ENCODE data around the gene EIF2B4. TPM values are rescaled to one million over a fixed set of nuclear protein-coding genes. Genes with fewer than 3 reads are reported as not detected.

Gene EIF2B4
- total RNA-seq (2014; rRNA removed; shearing (Covaris generic)) (43.9 and 51.4 TPM in 2 replicates), polyA plus RNA-seq (2016; fragmentation: Nextera tagmentation; extraction: Ambion mirVana) (64.0 and 64.4 TPM in 2 replicates)
- long read RNA-seq, transcript EIF2B4-205 (13 exons, 1,608 nt) = minor isoform, 20 of 78 reads
- long read RNA-seq, transcript EIF2B4-201 (13 exons, 1,792 nt) = major isoform, 44 of 78 reads
- long read RNA-seq, partial matches to known transcripts = 5 of 78 reads
- long read RNA-seq, other reads (novel, unspliced or antisense) = 7 of 78 reads

DNA sequence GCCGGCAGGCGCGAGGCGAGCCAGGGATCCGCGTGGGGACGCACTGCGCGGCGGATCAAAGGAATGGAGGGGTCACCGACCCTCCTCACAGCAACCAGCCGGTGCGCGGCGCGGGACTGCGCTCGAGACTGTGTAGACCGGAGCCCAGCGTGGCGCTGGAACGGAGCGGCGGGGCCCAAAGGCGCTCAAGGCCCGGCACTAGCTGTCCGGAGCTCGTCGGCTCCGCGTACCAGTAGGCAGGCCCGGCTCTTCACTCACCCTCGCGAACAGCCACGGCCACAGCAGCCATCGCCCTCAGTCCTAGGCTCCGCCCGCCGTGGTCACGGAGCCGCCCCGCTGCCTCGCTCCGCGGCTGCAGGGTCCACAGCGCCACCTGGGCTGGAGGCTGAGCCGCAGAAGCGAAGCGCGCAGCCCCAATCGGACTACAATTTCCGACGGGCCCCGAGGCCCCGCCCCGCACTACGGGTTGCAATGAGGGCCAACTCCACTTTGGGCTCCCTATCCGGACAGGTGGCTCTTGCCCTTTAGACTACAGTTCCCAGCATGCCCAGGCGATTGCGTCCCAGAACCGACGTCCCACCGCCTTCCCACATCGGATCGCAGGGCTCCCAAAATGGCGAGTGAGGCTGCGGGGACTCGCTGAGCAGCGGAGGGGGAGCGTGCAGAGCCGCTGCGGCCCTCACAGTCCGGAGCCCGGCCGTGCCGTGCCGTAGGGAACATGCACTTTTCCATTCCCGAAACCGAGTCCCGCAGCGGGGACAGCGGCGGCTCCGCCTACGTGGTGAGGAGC is at the start of gene EIF2B4, which contains the start of gene SNX17:
Gene EIF2B4, minus strand, starts transcription at position 313 of the 790 bp plus-strand sequence. Its CDS starts 24 bp downstream, at position 289.
Gene SNX17, plus strand, starts transcription at position 591 of the 790 bp plus-strand sequence. Its CDS starts 128 bp downstream, at position 719.
- peaks cover 20% of the 10 kb centered on the region for H3K4me1 ChIP-seq (ENCODE audit: insufficient read depth)
- H3K36me3 Mint-ChIP-seq (ENCODE audit: low read depth) = peaks cover 66% of the 10 kb centered on the region
- H4K20me1 ChIP-seq (replicated peaks; ENCODE audit: insufficient read depth) = peaks cover 5% of the 10 kb centered on the region; the same call in 1 of the 2 replicates
- H3K27me3 Mint-ChIP-seq (ENCODE audit: insufficient read depth, low read depth, poor library complexity) = peaks cover 15% of the 10 kb centered on the region
- TF ChIP-seq, protein P1, sequence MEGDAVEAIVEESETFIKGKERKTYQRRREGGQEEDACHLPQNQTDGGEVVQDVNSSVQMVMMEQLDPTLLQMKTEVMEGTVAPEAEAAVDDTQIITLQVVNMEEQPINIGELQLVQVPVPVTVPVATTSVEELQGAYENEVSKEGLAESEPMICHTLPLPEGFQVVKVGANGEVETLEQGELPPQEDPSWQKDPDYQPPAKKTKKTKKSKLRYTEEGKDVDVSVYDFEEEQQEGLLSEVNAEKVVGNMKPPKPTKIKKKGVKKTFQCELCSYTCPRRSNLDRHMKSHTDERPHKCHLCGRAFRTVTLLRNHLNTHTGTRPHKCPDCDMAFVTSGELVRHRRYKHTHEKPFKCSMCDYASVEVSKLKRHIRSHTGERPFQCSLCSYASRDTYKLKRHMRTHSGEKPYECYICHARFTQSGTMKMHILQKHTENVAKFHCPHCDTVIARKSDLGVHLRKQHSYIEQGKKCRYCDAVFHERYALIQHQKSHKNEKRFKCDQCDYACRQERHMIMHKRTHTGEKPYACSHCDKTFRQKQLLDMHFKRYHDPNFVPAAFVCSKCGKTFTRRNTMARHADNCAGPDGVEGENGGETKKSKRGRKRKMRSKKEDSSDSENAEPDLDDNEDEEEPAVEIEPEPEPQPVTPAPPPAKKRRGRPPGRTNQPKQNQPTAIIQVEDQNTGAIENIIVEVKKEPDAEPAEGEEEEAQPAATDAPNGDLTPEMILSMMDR (conservative IDR thresholded peaks at IDR 0.05; ENCODE audit: low read depth in 2 of 2) = peak; percentile 57 to 91
- TF ChIP-seq, protein P2, sequence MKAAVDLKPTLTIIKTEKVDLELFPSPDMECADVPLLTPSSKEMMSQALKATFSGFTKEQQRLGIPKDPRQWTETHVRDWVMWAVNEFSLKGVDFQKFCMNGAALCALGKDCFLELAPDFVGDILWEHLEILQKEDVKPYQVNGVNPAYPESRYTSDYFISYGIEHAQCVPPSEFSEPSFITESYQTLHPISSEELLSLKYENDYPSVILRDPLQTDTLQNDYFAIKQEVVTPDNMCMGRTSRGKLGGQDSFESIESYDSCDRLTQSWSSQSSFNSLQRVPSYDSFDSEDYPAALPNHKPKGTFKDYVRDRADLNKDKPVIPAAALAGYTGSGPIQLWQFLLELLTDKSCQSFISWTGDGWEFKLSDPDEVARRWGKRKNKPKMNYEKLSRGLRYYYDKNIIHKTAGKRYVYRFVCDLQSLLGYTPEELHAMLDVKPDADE (IDR thresholded peaks at IDR 0.05) = peak; percentile 100
- TF ChIP-seq EZH2phosphoT487 (IDR thresholded peaks at IDR 0.05; ENCODE audit: unreplicated experiment) = no peak
- TF ChIP-seq CREB1 (CRISPR knock-in tag; IDR thresholded peaks at IDR 0.05; ENCODE audit: low read depth) = peak; percentile 86
- peak; percentile 96 for TF ChIP-seq POLR2AphosphoS5 (IDR thresholded peaks at IDR 0.05; ENCODE audit: low read depth)
- TF ChIP-seq, protein P3, sequence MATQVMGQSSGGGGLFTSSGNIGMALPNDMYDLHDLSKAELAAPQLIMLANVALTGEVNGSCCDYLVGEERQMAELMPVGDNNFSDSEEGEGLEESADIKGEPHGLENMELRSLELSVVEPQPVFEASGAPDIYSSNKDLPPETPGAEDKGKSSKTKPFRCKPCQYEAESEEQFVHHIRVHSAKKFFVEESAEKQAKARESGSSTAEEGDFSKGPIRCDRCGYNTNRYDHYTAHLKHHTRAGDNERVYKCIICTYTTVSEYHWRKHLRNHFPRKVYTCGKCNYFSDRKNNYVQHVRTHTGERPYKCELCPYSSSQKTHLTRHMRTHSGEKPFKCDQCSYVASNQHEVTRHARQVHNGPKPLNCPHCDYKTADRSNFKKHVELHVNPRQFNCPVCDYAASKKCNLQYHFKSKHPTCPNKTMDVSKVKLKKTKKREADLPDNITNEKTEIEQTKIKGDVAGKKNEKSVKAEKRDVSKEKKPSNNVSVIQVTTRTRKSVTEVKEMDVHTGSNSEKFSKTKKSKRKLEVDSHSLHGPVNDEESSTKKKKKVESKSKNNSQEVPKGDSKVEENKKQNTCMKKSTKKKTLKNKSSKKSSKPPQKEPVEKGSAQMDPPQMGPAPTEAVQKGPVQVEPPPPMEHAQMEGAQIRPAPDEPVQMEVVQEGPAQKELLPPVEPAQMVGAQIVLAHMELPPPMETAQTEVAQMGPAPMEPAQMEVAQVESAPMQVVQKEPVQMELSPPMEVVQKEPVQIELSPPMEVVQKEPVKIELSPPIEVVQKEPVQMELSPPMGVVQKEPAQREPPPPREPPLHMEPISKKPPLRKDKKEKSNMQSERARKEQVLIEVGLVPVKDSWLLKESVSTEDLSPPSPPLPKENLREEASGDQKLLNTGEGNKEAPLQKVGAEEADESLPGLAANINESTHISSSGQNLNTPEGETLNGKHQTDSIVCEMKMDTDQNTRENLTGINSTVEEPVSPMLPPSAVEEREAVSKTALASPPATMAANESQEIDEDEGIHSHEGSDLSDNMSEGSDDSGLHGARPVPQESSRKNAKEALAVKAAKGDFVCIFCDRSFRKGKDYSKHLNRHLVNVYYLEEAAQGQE (IDR thresholded peaks at IDR 0.05; ENCODE audit: unreplicated experiment) = peak; percentile 2
- TF ChIP-seq ZNF331 (CRISPR knock-in tag; IDR thresholded peaks at IDR 0.05; ENCODE audit: low read depth) = no peak
- H3K4me3 Mint-ChIP-seq = peak within 1 kb of the TSS; percentile 86
- no peaks in the 10 kb centered on the region for H3K27me3 ChIP-seq (ENCODE audit: insufficient read depth)
- H3K36me3 ChIP-seq (ENCODE audit: insufficient read depth) = peaks cover 31% of the 10 kb centered on the region
- H2AFZ ChIP-seq = peak within 1 kb of the TSS; percentile 84
- peaks cover 24% of the 10 kb centered on the region for H3K4me1 Mint-ChIP-seq
- H3K79me2 ChIP-seq (replicated peaks; ENCODE audit: insufficient read depth) = peaks cover 34% of the 10 kb centered on the region
- peaks cover 9% of the 10 kb centered on the region; the same call in 1 of the 2 replicates for H3F3A ChIP-seq (replicated peaks; ENCODE audit: low read depth)
- H3K27ac ChIP-seq (ENCODE audit: low read depth) = peak within 1 kb of the TSS; percentile 42; the same call in 1 of the 2 replicates
- peak; percentile 99 for DNase-seq (ENCODE audit: low spot score)
- H3K4me3 ChIP-seq = peak within 1 kb of the TSS; percentile 93
- peak; percentile 89 for ATAC-seq
- peak within 1 kb of the TSS; percentile 98 for H3K4me2 ChIP-seq
- H3K9me3 Mint-ChIP-seq = no peaks in the 10 kb centered on the region
- H3K27ac Mint-ChIP-seq = peak within 1 kb of the TSS; percentile 98
- H3K9me2 ChIP-seq (ENCODE audit: insufficient read depth) = no peaks in the 10 kb centered on the region

All from GM23338 (cell line).